GM19193 (cell line): ENCODE measurements around the gene SERTAD1.
A peak's percentile ranks its signal among the peaks of the same experiment; 100 is the strongest.

Source experiments
- POLR2A ChIP-seq: IDR thresholded peaks from 4 replicates; pipeline ENCODE4 v1.6.1; 2011; ENCODE audit not compliant: insufficient read depth, insufficient read length; ENCODE audit errors: extremely low read depth

SERTAD1 gene

DNA sequence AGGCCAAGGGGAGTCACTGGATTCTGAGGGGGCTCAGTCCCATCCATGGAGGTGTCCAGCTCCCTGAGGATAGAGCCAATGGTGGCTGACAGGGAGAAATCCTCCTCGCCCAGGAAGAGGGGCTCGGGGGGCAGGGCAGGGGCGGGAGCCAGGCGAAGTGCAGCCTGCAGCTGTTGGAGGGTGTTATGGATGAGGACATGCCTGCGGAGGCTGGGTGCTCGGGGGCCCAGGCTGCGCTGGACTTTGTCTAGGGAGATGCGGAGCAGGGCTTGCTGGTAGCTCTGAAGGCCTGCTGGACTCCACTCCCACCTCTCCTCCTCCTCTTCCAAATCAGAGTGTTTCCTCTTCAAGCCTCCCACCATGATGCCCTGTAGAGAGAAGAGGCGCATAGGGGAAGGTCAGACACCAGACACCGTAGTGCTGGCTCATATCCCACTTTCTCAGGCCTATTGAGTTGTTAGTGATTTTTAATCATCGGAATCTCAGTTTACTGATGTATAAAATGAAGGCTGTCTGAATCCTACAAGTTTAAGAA, 16.0 kb upstream of the SERTAD1 start:
- TF ChIP-seq POLR2A: no peak

- no peak for TF ChIP-seq POLR2A
These were observed 12.5 kb upstream of the SERTAD1 start for GRCh38 chr19:40438284-40438683.

GRCh38 chr19:40433391-40434216, 7.8 kb upstream of the SERTAD1 start:
- peak; percentile 49 for TF ChIP-seq POLR2A

DNA sequence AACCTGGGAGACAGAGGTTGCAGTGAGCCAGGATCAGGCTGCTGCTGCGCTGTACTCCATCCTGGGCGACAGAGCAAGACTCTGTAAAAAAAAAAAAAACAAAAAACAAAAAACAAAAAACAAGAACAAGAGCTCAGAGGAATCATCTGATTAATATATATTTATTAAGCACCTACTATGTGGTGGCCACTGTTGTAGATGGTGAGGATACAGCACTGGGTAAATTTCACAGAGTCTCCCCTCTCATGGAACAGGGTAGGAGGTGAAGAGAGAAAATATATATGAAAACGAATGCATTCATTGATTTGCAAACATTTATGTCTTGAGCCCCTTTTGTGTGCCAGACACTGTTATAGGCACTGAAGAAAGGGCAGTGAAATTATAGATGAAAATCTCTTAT, 5.9 kb upstream of the SERTAD1 start:
- TF ChIP-seq POLR2A: no peak

GRCh38 chr19:40424637-40425449, 949 bp downstream of the SERTAD1 start:
- TF ChIP-seq POLR2A: no peak

- TF ChIP-seq POLR2A: no peak
These were observed 1.9 kb downstream of the SERTAD1 start for GRCh38 chr19:40423938-40424337.

- no peak for TF ChIP-seq POLR2A
These were observed 2.8 kb downstream of the SERTAD1 start for GRCh38 chr19:40422748-40423566.

DNA sequence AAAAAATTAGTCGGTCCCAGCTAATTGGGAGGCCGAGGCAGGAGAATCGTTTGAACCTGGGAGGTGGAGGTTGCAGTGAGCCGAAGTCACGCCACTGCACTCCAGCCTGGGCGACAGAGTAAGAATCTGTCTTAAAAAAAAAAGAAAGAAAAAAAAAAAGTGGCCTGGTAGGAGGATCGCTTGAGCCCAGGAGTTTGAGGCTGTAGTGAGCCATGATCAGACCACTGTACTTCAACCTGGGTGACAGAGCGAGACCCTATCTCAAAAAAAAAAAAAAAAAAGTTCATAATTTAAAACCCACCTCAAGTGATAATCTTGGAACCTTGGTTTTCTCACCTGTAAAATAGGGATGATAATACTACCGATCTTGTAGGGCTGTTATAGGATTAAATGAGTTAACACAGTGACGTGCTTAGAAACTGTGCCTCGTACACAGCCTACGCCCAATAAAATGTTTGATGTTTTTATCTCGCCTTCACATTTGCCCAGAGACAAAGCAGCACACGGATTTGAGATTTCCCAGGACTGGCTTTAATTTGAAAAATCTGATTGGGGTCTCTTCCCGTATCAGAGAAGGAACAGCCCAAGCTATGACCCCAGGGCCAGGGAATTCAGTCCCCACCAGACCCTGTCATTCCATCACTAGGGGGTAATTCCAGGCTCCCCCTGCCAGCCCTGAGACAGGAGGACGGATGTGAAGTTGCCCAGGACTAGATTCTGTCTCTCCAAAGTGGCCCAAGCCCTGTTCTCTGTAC, 3.6 kb downstream of the SERTAD1 start:
- TF ChIP-seq POLR2A: no peak

DNA sequence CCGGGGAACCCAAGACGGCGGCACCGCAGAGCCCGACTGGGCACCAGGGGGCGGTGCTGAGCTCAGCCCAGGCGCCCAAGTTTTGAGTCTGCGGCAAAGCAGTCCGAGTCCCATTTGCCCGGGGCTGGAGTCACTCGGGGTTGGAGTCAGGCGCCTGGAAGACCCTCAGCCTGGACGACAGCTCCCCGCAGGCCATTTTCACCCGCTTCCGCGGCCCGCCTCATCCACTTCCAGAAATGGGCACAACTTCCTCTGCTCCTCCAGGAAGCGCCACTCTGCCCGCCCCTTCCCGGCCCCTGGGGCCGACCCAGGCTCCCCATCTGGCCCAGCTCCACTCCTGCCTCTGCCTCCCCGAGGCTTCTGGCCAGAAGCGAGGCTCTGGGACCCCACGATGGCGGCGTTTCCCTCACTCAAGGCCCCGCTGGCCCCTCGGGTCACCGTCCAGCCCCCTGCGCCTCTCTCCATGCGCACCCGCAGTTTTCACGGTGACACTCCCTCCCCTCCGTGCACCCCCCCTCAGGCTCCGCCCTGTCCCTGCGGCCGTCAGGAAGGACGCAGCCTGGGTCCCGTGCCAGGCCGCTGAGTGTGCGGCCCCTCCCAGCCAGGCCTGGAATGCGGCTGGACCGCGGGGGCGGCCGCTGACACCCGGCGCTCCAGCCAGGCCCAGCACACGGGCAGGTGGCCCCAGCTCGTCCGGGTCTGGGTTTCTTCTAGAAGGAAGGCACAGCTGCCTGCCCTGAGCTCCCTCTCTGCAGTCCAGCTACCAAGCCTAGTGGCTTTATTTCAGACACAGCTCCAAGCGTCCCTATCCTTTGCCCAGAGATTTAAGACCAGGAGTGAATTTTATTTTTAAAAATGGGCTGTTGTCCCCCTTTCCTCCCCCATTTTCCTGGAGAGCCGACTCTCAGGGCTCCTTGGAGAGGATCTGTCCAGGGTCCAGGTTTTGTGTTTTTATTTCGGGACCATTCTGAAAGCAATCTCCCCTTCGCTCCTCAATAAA, 4.7 kb downstream of the SERTAD1 start:
- TF ChIP-seq POLR2A: peak; percentile 85

- no peak for TF ChIP-seq POLR2A
These were observed 5.4 kb downstream of the SERTAD1 start for GRCh38 chr19:40420451-40420765.

- no peak for TF ChIP-seq POLR2A
These were observed 6.0 kb downstream of the SERTAD1 start for GRCh38 chr19:40419780-40420179.

- no peak for TF ChIP-seq POLR2A
These were observed 6.7 kb downstream of the SERTAD1 start for GRCh38 chr19:40419066-40419612.

- TF ChIP-seq POLR2A: no peak
These were observed 7.8 kb downstream of the SERTAD1 start for GRCh38 chr19:40418040-40418439.
